Epithelial cell of proximal tubule (primary cell): Measurements from ENCODE around the gene SH3RF3. TPM values are rescaled to one million over a fixed set of nuclear protein-coding genes. Genes with fewer than 3 reads are reported as not detected.

Source experiments
- DNase-seq: peaks from one replicate; pipeline ENCODE4 v3.0.0-alpha.2; 2011; ENCODE audit warnings: low read depth
- H3K4me3 ChIP-seq: 2 replicates; pipeline ENCODE4 v1.5.1; 2011; ENCODE audit warnings: low read depth, mild to moderate bottlenecking, low read length
- total RNA-seq: library from RNA; depleted of rRNA; stranded (reverse); fragments of >200 nt; gene quantifications from 2 replicates; pipeline ENCODE4 v1.2.3, GENCODE V29; 2015
- TF ChIP-seq, protein P1 (sequence below): conservative IDR thresholded peaks from 2 replicates; pipeline ENCODE4 v1.5.1; 2012; ENCODE audit warnings: low read depth, mild to moderate bottlenecking, low read length

SH3RF3 gene
- total RNA-seq, 1 donor from 2014 or later, result 1.7 TPM

DNA sequence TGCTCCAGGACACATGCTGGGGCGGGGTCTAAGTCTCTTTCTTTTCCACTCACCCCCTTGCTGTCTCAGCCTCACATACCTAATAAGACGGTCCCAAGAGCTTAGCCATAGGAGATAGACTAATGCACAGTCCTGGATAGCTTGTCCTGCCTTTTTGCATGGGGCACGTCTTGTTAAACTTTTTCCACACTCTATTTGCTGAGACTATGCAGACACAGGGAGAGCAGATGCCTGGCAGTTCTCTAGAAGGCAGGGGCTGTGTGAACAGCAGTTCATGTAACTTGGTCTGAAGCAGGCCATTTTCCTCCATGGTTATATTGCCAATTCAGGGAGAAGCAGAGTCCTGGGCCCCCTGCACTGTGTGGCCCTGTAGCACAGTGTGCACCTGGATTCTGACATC is 342.7 kb downstream of the SH3RF3 start:
- DNase-seq, result no peak
- TF ChIP-seq, protein P1, sequence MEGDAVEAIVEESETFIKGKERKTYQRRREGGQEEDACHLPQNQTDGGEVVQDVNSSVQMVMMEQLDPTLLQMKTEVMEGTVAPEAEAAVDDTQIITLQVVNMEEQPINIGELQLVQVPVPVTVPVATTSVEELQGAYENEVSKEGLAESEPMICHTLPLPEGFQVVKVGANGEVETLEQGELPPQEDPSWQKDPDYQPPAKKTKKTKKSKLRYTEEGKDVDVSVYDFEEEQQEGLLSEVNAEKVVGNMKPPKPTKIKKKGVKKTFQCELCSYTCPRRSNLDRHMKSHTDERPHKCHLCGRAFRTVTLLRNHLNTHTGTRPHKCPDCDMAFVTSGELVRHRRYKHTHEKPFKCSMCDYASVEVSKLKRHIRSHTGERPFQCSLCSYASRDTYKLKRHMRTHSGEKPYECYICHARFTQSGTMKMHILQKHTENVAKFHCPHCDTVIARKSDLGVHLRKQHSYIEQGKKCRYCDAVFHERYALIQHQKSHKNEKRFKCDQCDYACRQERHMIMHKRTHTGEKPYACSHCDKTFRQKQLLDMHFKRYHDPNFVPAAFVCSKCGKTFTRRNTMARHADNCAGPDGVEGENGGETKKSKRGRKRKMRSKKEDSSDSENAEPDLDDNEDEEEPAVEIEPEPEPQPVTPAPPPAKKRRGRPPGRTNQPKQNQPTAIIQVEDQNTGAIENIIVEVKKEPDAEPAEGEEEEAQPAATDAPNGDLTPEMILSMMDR, result no peak
- no peak overlapping the region for H3K4me3 ChIP-seq

DNA sequence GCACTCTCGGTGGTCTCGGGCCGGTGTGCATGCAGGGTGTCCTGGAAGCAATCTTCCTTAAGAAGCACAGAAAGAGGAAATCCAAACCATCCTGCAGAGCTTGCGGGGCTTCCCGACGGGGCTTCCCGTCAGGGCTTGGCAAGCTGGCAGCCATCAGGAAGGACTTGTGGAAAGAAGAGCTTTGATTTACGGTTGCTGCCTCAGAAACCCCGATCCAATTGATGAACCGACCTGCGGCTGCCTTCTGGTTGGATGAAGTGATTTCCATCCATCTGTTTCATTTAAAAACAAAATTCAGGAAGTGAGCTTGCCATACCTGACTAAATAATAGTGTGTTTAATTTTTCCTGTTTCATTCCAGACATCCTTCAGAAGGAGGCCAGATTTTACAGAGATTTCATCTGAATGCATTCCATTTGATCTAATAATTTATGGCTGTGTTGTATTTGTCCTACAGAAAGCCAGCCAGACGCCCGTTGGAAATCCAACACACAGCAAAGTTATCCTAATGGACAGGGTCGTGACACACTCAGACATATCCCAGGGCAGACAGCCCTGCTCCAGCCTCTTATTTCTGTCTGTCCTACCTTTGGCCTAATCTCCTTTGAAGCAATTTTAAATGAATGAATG is 343.4 kb downstream of the SH3RF3 start:
- TF ChIP-seq, protein P1, result no peak
- H3K4me3 ChIP-seq, result no peak overlapping the region
- no peak for DNase-seq

DNA sequence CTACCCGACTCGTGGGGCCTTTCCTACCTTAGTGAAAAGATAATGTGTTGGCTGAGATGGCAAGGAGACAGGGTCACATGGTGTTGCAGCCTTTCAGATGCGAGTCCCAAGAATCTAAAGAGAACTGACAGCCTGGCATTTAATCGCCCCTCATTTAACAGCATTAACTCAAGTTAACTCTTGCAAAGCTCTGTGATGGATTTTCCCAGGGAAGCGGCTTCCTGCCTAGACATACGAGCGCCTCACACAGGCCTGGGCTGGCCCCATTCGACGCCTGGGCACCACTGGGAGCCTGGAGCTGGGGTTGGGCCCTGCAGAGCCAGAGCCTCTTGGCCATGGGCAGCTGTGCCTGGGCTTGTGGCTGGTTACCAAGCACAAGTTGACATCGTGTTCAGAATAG is 344.0 kb downstream of the SH3RF3 start:
- DNase-seq, result no peak
- TF ChIP-seq, protein P1, result no peak
- H3K4me3 ChIP-seq, result no peak overlapping the region

DNA sequence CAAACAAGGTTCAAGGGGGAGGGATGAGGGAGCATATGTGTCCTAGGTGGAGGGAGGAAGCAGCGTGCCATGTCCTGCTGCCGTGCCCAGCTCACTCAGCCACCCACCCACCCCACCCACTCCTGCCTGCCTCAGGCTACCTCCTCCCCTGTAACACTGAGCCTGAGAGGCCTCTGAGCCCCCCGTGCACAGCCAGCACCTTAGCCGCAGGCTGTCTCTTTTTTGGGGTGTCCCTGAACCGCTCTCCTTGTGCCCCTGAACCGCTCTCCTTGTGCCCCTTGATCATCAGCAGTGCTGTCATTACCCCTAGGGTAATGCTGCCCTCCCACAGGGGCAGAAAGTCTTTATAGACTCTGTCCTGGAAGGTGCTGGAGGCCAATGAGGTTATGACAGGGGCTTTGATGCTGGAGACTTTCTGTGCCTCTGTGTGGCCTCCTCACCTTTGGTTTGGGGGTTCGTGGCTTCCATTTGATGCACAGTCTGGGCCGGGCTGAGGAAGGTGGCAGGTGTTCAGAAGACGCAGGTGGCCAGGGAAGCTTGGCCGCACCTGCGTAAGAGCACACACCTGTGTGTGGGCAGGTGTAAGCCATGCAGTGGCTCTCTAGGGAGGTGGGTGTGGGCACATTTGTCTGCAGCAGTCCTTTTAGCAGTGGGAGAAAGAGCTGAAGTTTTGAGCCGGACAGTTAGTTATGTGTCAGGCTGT is 344.8 kb downstream of the SH3RF3 start:
- TF ChIP-seq, protein P1, result no peak
- no peak overlapping the region for H3K4me3 ChIP-seq
- DNase-seq, result no peak

DNA sequence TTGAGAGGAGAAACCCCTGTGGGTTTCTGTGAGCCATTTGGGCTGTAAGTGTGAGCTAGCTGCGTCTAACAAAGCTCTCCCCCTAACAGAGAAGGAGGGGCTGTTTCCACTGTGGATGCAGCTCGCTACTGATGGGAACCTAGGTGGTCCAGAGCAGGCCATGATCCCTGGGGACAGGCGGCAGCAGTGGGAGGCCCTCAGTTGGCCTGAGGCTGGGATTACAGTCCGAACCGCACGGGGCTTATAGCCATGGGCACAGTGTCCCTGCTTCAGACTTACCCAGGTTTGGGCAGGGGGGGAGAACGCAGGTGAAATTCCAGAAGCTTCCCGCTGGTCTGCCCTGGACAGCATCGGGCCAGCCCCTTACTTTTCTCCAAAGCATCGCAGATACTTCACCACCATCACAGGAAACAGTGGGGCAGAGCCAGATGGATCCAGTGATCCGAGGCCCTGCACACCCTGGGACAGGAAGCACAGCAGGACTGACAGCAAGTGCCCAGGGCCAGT is 345.4 kb downstream of the SH3RF3 start:
- no peak for DNase-seq
- TF ChIP-seq, protein P1, result no peak
- H3K4me3 ChIP-seq, result no peak overlapping the region

DNA sequence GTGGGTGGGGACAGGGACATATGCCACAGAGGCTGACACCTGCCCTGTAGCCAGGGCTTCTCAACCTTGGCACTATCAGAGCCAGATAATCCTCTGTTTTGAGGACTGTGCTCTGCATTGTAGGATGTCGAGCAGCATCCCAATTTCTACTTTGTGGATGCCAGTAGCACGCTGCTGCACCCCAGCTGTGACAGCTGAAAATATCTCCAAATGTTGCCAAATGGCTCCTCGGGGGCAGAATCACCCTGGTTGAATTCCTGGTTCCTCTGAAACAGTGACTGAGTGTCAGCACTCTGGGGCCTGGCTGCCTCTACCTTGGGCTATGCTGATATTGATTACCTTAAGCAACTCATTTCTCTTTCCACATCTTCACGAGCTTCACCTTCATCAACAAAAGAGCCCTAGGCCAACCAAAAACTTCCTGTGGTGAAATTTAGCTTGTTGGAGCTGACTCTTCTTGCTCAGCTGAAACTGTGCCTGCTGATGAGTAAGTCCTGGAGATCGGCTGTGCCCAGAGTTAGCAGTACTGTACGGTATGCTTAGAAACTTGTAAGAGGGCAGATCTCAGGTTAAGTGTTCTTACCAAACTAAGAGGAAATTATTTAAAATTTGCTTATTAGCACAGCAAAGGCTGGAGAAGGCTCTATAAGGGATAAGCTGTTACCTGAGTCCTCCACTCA is 346.7 kb downstream of the SH3RF3 start:
- H3K4me3 ChIP-seq, result no peak overlapping the region
- TF ChIP-seq, protein P1, result no peak
- no peak for DNase-seq
